SJSA1 (cell line): ENCODE data around the gene ATP8B3. TPM values are rescaled to one million over a fixed set of nuclear protein-coding genes. Genes with fewer than 3 reads are reported as not detected.

Source experiments
- DNase-seq, 2 experiments: peaks; one replicate each; pipeline ENCODE4 v3.0.0-alpha.2; 2015 to 2020; ENCODE audit warnings: low spot score in 2 of 2, low read depth in 1 of 2
- H3K27ac ChIP-seq: fragments of 250-450 bp; sonication (Bioruptor Pico); 2 replicates; pipeline ENCODE4 v1.5.1; 2020; ENCODE audit warnings: mild to moderate bottlenecking, moderate library complexity
- H3K27me3 ChIP-seq: fragments of 250-450 bp; sonication (Bioruptor Pico); replicated peaks from 2 replicates; pipeline ENCODE4 v1.5.1; 2020; ENCODE audit warnings: mild to moderate bottlenecking, moderate library complexity
- H3K36me3 ChIP-seq: fragments of 250-450 bp; sonication (Bioruptor Pico); 2 replicates; pipeline ENCODE4 v1.5.1; 2020; ENCODE audit warnings: mild to moderate bottlenecking
- H3K4me1 ChIP-seq: fragments of 250-450 bp; sonication (Bioruptor Pico); replicated peaks from 2 replicates; pipeline ENCODE4 v1.6.1; 2021; ENCODE audit warnings: mild to moderate bottlenecking
- H3K4me3 ChIP-seq: fragments of 250-450 bp; sonication (Bioruptor Pico); 2 replicates; pipeline ENCODE4 v1.5.1; 2020; ENCODE audit warnings: mild to moderate bottlenecking
- H3K9me3 ChIP-seq: fragments of 250-450 bp; sonication (Bioruptor Pico); replicated peaks from 2 replicates; pipeline ENCODE4 v1.5.1; 2020; ENCODE audit warnings: mild to moderate bottlenecking
- total RNA-seq: library from RNA; depleted of rRNA; stranded (reverse); fragments of >200 nt; shearing (Covaris generic); gene quantifications from 2 replicates; pipeline ENCODE4 v1.2.3, GENCODE V29; 2014

Gene ATP8B3
- total RNA-seq, 1 experiment from 2014 or later = 3.8 TPM

DNA sequence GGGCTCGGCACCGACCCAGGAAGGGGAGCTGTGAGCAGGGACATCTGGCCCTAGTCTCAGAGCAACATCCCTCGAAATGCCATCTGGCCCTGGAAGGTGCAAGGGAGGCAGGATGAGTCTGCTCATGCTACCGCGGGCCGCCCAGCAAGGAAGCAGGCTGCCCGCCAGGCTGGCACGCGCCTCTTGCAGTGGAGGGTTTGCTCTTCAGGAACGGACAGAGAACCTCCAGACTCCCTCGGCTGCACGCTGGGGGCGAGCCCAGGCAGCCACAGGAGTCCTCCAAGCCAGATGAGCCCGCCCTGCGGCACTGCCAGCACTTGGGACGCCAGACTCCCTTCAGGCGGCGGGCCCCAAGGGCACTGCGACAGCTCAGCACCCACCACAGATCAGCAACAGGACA, 10.1 kb upstream of the ATP8B3 start:
- Histone ChIP-seq H3K27ac (no peak overlapping the region), H3K9me3 (no peaks in the 10 kb centered on the region), H3K4me1 (no peaks in the 10 kb centered on the region), H3K4me3 (no peak overlapping the region), H3K36me3 (peaks cover 85% of the 10 kb centered on the region), H3K27me3 (no peaks in the 10 kb centered on the region)
- DNase-seq = no peak

DNA sequence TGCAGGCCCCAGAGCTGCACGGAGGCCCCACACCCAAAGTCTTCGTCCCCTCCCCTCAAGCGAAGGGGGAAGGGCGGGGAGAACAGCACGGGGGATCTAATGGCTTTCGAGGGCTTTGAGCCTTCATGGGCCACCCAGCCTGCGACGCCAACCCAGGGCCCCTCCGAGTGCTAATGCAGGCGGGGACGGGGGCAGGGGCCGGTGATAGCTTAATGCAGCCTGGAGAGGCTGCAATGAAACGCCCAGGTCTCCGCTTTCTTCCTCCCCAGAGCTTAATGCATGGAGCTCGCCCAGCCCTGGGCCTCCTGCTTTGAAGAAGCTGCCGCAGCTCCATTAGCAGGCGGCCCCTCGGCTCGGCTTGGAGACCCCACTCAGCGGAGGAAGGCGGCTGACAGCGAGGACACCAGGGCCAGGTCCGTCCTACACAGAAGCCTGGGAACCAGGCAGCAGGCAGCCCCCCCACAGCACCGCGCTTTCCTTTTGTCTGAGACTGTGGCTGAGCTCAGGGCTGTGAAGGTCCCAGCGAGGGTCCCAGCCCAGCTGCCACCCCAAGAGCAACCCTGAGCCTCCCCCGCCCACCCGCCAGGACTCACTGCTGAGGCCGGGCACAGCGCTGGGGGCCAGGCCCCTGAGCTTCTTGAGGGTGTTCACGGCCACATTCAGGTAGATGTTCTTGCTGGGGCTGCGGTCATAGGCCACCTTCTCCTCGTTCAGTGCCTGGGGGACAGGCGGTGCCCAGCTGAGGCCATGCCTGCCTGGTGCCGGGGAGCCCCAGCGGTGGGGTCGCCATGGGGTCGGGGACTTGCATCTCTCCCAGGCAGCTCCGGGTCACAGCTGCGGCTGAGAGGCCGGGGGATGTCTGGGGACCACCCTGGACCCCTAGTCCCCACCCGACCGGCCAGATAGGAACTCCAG, 7.5 kb upstream of the ATP8B3 start:
- Histone ChIP-seq H3K36me3 (peaks cover 85% of the 10 kb centered on the region), H3K4me3 (no peak overlapping the region), H3K4me1 (no peaks in the 10 kb centered on the region), H3K9me3 (no peaks in the 10 kb centered on the region), H3K27ac (no peak overlapping the region), H3K27me3 (no peaks in the 10 kb centered on the region)
- no peak for DNase-seq

DNA sequence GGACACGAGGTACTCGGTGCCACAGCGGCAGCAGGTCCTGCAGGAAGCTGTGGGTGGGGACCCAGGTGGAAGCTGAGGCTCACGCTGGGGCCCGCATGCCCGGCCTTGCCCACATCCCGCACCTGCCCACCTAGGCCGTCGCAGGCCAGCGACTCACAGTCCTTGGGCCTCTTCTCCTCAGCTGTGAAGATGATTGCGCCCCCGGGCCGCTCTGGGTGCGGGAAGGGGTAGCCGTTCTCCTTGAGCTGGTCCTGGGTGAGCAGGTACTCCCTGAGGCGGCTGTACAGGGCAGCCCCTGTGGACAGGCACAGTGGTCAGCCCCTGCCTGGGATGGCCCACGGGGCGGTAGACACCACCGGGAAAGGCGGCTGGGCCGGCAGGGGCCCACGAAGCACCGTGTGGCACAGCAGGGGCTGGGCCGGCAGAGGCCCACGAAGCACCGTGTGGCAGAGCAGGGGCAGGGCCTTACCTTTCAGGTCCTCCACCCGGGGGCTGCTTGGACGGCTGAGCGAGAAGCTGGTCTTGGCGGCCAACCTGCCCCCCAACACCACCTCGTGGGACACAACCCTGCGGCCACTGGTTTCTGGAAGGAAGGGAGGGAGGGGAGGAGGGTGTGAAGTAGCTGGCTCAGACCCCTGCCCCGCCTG, 6.6 kb upstream of the ATP8B3 start:
- Histone ChIP-seq H3K36me3 (peaks cover 78% of the 10 kb centered on the region), H3K4me1 (no peaks in the 10 kb centered on the region)

DNA sequence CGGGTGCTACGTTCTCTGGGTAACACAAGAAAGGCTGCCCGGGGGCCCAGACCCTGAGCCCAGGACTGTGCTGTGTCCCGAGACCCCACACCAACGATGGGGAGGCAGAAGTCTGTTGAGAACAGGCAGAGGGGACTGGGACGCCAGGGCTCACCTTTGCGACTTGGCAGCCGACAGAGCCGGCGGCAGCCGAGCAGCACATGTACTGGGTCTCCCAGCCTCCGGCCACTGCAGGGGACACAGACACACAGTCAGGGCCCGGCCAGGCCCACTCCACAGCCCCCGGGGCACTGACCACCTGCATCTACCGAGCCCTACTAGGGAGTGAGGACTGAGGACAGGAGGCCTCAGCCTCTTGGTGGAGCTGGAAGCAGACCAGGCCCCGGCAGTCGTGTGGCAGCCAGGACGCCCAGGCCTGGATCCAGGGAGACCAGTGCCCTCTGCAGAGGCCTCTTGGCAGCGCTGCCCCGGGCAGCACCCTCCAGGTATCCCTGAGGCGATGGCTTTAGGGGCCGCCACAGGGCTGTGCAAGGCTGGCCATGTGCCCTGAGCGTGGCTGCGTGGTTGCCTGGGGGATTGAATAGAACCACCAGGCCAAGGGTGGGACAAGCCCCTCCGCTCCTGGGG, 5.6 kb upstream of the ATP8B3 start:
- H3K27me3 ChIP-seq = no peaks in the 10 kb centered on the region
- no peak for DNase-seq
- H3K9me3 ChIP-seq = no peaks in the 10 kb centered on the region
- H3K36me3 ChIP-seq = peaks cover 68% of the 10 kb centered on the region
- no peak overlapping the region for H3K4me3 ChIP-seq
- no peak overlapping the region for H3K27ac ChIP-seq
- peaks cover 8% of the 10 kb centered on the region for H3K4me1 ChIP-seq

More for the DNA sequence above, 6.6 kb upstream of the ATP8B3 start:
- DNase-seq = no peak
- no peak overlapping the region for H3K27ac ChIP-seq
- no peaks in the 10 kb centered on the region for H3K27me3 ChIP-seq
- no peak overlapping the region for H3K4me3 ChIP-seq
- H3K9me3 ChIP-seq = no peaks in the 10 kb centered on the region

DNA sequence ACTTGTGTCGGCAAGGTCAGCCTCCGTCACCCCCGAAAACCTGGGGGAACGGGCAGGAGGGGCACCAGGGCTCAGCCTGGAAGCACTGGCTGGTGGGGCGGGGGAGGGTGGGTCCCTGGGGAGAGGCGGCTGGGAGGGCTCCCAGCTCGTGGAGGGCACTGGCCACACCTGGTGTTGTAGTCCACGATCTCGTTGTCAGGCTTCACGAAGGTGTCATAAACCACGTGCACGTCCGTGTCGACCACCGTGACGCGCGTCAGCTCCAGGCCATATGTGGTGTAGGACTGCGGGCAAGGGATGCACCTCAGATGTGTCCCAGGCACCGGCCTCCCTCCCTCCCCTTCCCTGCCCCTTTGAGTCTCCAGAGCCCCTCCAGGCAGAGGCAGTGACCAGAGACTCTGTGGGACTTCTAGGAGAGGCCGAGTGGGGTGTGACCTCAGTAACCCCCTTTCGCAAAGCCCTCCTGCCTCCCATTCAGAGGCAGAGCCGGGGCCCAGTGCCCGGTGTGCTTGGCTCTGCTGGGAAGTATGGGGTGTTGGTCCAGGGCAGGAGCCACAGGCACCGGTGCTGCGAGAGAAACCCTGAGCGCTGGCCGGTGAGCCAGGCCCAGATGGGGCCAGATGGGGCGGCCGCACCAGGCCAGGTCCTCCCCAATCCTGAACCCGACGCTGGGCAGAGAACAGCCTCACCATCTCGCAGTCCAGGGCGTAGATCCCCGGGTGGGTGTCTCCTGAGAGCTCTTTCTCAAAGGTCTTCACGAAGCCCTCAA, 4.6 kb upstream of the ATP8B3 start:
- no peaks in the 10 kb centered on the region for H3K9me3 ChIP-seq
- no peak overlapping the region for H3K4me3 ChIP-seq
- H3K27ac ChIP-seq = no peak overlapping the region
- H3K27me3 ChIP-seq = no peaks in the 10 kb centered on the region
- peaks cover 11% of the 10 kb centered on the region for H3K4me1 ChIP-seq
- no peak for DNase-seq
- peaks cover 58% of the 10 kb centered on the region for H3K36me3 ChIP-seq

DNA sequence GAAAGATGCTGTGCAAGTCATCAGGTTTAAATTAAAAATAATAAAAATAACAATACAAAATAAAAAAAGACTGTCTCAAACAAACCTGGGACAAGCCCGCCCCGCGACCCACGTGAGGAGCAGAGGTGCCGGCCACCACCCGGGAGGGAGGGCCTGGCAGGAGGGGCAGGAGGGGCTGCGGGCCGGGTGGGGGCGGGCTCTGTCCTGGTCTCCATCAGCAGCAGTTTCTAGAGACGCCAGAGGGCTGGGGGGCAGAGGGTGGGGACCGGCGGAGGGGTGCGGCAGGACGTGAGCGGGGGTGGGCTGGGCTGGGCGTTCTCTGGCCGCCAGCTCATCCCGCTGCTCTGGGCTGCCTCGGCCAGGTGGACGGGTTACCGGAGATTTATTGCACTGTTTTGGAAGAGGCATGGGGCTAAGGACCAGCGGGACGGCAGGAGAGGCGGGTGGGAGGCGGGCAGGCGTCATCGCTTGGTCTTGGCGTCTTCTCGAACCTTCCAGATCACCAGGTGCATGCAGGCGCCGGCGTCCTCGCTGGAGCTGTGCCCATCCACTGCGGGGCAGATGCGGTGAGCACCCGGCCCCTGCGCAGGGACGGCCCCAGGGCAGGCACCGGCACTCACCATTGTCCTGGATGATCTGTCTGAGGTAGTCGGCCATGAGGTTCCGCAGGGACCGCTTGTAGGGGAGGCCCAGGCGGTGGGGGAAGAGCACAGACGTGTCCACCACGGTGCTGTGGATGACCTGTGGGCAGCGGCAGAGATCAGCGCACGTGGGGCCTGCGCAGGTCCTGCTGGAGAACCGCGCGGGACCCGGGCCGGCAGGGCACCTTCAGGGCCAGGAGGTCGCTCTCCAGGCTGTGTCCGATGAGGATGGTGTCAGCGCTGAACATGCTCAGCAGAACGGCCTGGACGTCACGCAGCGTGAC, 3.8 kb upstream of the ATP8B3 start:
- no peaks in the 10 kb centered on the region for H3K27me3 ChIP-seq
- H3K4me1 ChIP-seq = peaks cover 20% of the 10 kb centered on the region
- H3K4me3 ChIP-seq = no peak overlapping the region
- DNase-seq = no peak
- no peak overlapping the region for H3K27ac ChIP-seq
- peaks cover 56% of the 10 kb centered on the region for H3K36me3 ChIP-seq
- H3K9me3 ChIP-seq = no peaks in the 10 kb centered on the region

DNA sequence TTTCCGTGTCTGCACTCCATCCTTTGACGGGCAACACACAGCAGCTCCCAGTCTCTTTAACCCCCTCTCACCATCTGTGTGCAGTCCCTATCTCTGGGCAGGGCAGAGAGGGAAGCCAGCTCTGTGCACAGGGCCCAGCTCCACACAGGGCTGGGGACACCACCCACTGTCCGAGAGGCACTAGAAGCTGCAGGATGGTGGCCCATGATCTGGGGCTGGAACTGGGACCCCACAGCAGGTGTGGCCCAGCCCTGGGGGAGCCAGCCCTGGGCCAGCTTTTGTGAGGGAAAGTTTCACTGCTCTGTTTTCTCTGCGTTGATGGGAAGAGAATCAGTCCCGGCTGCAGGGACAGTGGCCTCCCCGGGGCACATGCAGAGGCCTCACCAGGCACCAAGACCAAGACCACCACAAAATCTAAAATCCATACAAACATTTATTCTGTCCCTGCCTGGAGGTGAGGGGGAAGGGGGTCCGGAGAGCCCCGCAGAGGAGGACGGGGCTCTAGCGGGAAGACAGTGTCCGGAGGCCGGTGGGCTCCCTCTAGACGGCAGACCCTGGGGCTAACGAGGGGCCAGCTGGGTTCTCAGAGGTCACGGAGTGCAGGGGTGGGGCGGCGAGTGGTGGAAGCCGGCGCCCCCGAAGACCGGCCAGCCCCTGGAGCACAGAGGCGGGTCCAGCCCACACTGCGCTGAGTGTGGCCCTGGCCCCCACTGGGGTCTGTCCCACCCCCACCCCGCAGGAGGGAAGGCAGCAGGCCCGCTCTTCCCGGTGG, 2.9 kb upstream of the ATP8B3 start:
- peaks cover 21% of the 10 kb centered on the region for H3K4me1 ChIP-seq
- no peak for DNase-seq
- no peak overlapping the region for H3K4me3 ChIP-seq
- peaks cover 49% of the 10 kb centered on the region for H3K36me3 ChIP-seq
- H3K27me3 ChIP-seq = no peaks in the 10 kb centered on the region
- no peaks in the 10 kb centered on the region for H3K9me3 ChIP-seq
- H3K27ac ChIP-seq = no peak overlapping the region

DNA sequence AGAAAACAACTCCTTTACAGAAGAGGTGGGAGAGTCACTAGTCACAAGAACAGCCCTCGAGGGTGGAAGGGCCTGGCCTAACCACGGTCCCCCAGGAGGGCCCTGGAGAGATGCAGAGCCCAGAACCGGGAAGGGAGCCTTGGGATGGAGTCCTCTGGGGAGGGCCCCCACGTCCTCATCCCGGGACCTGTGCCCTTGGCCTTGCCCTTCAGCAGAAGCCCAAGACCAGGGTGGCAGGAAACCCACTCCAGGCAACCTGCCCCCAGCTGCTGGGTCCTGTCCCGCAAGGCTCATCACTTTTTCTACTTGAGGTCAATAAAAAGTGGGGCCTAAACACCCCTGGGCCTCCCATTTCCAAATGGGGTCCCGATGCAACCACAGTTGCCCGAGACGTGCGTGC, 2.3 kb upstream of the ATP8B3 start:
- Histone ChIP-seq H3K9me3 (no peaks in the 10 kb centered on the region), H3K4me3 (no peak overlapping the region), H3K4me1 (peaks cover 21% of the 10 kb centered on the region), H3K27me3 (no peaks in the 10 kb centered on the region), H3K36me3 (peaks cover 42% of the 10 kb centered on the region), H3K27ac (no peak overlapping the region)
- no peak for DNase-seq

DNA sequence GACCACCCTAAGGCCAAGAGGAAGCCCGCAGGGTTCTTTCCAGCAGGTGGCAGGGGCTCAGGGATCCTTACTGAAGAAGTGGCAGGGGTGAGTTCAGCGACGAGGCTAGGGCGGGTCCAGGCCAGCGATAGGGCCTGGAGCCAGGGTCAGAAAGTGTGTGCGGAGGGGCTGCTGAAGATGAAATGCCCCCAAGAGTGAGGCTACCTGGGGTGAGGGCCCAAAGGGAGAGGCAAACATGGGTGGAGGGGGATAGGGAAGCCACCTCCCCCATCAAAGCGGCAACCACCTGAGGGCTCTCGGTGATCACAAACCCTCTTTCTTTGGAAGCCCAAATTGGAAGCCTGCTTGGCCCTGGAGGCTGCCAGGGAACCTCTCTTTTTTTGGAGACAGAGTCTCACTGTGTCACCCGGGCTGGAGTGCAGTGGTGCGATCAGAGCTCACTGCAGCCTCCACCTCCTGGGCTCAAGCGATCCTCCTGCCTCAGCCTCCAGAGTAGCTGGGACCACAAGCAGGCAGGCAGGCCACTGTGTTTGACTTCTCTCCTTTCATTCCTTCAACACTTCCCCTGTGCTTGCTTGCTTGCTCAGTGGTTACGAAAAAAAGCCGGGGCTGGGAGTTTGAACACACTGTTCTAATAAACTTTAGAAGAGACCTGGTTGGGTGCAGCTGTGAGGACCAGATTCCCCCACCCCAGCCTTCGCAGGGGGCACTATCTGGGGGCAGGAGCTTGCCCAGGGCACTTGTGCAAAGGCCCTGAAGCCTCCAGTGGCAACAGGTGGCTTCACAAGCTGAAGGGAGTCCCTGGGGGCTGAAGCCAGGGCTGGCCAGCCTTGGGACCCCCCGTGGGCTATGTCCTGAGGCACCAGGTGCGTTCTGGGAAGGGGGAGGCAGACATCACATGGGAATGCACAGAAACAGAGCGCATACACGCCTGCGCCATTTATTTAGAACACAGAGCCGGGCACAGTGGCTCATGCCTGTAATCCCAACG, 1.4 kb upstream of the ATP8B3 start:
- H3K9me3 ChIP-seq = no peaks in the 10 kb centered on the region
- no peak overlapping the region for H3K27ac ChIP-seq
- no peak for DNase-seq
- peak overlapping the region; percentile 58 for H3K4me3 ChIP-seq
- peaks cover 35% of the 10 kb centered on the region for H3K36me3 ChIP-seq
- H3K27me3 ChIP-seq = no peaks in the 10 kb centered on the region
- H3K4me1 ChIP-seq = peaks cover 21% of the 10 kb centered on the region

DNA sequence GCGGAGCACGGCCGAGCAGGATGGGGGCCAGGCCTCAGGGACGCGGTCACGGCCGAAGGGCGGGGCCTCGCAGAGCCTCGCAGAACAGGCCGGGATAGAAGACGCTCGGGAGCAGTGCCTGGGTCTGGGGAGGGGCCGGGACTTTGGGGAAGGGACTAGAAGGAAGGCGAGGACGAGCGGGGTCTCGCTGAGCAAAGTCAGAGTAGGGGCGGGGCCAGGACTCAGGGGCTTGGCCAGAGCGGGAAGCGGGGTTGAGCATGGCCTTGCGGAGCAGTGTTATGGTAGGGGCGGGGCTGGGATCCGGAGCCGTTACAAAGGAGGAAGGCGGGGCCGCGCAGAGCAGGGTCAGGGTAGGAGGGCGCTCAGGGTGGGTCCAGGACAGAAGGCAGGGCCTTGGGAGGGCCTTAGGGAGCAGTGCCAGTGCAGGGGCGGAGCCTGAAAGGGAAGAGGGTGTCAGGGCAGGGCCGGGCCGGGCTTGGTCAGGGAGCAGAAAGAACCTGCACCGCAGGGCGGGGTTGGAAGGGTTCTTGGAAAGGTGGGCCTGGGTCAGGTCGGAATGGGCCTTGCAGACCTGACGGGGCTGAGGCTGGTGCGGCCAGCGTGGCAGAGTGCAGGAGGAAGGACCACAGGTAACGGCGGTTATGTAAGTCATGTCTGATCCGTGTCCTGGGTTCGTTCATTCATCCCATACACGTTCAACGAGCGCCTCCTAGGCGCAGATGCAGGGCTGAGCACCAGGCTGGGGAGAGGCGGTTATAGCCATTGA, 533 bp upstream of the ATP8B3 start:
- Histone ChIP-seq H3K4me1 (peaks cover 21% of the 10 kb centered on the region), H3K4me3 (peak overlapping the region; percentile 58), H3K27ac (peak overlapping the region; percentile 49), H3K9me3 (no peaks in the 10 kb centered on the region), H3K27me3 (no peaks in the 10 kb centered on the region), H3K36me3 (peaks cover 29% of the 10 kb centered on the region)
- peak; percentile 96 to 99 for DNase-seq

DNA sequence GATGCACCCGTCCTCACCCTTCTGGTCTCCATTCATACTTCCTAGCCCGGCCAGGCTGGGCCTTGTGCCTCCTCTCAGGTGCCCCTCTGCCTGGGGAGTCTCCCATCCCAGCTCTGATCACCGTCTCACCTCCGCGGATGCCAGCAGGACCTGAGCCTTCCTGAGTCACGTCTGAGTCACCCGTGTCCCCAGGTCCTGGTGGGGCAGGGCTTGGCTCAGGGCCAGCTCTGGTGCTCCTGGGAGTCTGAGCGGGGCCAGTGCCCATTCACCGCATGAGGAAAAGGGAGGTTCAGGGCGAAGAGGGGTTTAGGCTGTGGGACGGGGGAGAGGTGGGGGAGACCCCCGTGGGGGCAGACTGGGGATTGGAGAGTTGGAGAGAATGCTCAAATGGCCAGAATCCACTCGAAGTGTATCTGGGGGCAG, 593 bp downstream of the ATP8B3 start:
- H3K27me3 ChIP-seq = no peaks in the 10 kb centered on the region
- H3K4me3 ChIP-seq = peak overlapping the region; percentile 58
- peak; percentile 62 to 88 for DNase-seq
- no peaks in the 10 kb centered on the region for H3K9me3 ChIP-seq
- peaks cover 18% of the 10 kb centered on the region for H3K36me3 ChIP-seq
- H3K4me1 ChIP-seq = peaks cover 21% of the 10 kb centered on the region
- H3K27ac ChIP-seq = peak overlapping the region; percentile 77
